Activated T-helper 9 cell treated with anti-CD3 and anti-CD28 coated beads, Interleukin-2, amount 50 U/mL, for 16 hours (primary cell): ENCODE data around the gene TERB2.
"Not testable (repeated sequence)": the region's sequence is repeated elsewhere in the genome, so short reads cannot be mapped to it uniquely, and the experiment has no call there.

Experiments used
- DNase-seq: peaks from one replicate; pipeline ENCODE4 v3.0.0-alpha.2; 2020; ENCODE audit warnings: low read depth

Gene TERB2, protein sequence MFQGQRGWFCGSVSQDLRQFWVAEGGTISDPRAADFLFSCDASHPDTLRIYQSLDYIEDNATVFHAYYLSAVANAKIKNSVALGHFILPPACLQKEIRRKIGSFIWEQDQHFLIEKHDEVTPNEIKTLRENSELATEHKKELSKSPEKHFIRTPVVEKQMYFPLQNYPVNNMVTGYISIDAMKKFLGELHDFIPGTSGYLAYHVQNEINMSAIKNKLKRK

DNA sequence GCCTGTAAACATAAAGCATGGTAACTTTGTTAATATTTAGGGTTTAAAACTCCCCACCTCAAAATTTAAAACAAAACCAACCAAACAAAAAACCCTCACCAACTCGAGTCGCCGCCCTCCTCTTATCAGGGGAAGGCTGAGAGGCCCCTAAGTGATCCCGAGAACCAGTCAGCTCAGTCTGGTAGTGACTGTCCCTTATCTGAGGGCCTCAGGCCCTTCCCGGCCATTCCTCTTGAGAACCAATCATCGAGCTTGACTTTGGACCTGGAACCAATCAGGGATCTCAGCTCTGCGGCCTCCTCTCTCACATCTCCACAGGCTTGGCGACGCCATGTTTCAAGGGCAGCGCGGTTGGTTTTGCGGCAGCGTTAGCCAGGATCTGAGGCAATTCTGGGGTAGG is at the start of gene TERB2:
Gene TERB2 (plus strand): TSS at position 300 of the 400 bp plus-strand sequence. CDS start 32 bp downstream, at position 332.
- DNase-seq, result no peak

DNA sequence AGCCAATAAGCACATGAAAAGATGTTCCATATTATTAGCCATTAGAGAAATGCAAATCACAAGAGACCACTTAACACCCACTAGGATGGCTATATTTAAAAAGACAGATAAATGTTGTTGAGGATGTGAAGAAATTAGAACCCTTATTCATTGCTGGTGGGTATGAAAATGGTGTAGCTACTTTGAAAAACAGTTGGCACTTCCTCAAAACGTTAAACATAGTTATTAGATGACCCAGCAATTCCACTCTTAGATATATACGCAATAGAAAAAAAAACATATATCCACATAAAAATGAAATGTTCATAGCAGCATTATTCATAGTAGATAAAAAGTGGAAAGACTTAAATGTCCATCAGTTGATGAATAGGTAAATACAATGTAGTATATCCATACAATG is 47.1 kb upstream of the TERB2 start:
- DNase-seq, result no peak

DNA sequence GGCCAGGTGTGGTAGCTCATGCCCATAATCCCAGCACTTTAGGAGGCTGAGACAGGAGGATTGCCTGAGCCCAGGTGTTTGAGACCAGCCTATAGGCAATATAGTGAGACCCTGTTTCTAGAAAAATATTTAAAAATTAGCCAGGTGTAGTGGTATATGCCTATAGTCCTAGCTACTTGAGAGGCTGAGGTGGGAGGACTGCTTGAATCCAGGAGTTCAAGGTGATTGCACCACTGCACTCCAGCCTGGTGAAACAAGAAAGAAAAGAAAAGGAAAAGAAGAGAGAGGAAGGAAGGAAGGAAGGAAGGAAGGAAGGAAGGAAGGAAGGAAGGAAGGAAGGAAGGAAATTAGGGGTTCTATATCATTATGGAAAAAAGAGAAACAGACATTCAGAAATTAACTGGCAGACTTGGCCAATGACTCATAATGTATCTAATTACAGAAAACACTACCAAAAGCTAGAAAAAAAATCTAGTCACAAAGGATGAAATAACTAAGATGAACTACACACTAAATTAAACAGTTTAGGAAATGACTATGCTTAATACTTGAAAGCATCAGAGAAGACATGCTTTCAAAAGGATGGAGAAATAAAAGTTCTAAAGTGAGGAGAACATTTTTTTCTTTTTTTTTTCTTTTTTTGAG is 45.4 kb upstream of the TERB2 start:
- no peak for DNase-seq

DNA sequence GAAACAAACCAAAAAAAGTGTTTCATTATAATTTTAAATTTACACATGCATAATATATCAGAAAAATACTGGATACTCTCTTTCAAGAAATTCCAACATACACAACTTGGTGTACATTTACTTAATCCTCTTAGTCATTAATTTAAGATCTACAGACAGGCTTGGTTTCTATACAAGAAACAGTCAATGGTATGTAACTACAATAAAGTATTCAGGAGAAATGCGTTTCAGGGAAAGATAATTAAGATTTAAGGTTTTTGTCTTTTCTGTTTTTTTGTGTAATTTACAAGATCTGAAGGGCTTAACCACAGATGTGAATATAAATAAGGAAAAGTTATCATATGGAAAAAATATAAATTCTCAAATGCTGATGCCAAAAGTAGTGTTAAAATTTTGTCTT is 44.3 kb upstream of the TERB2 start:
- not testable (repeated sequence) for DNase-seq

DNA sequence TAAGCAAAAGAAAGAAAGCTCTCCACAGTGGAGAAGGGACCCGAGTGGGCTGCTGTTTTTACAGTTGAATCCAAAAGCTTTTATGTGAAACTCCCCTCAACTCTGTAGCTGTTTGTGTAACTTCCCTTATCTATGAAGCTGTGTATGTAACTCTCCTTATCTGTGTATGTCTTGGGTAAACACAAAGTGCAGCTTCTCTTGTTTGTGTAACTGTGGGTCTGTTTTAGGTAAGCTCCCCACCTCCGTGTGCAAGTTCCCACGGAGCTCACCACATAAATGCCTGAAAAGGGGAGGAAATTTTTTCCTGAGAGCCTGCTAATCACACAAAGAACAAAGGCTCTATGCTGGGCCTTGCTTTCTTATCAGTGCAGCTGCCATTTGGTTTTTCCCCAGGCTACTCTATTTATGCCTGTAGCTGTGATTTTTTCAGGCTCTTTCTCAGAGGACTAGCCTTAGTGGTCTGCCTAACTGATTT is 43.5 kb upstream of the TERB2 start:
- DNase-seq, result not testable (repeated sequence)

DNA sequence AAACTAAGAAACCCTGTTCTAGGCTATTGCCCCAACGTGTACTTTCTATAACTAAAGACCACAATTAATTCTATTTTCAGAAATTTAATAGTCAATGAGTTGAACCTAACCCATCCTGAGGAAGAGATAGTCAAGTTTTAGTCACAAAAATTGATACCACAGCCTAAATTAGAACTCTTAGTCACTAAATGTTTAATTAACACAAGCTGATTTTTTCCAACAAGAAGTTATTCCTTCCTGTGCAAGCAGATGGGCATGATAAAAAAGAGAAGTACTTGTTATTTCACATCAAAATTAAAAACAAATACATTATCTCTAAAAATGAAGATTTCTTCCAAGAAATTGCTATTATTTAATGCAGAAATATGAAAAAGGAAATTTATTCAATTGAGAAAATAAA is 38.4 kb upstream of the TERB2 start:
- DNase-seq, result no peak

DNA sequence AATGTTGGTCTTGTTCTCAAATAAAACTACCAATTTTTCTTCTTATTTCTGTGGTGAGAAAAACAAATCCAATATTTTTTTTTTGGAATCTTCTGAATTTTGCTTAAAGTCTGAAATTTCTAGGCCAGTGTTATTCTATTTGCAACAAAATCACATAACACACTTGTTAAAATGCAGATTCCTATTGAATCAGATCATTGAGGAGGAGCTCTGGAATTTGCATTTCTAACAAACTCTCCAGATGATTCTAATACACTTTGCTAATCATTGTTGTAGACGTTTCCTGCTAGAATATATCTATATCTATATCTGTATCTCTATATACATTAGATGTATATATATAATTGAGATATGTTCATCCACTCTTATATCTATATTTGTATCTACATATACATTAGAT is 27.8 kb upstream of the TERB2 start:
- DNase-seq, result not testable (repeated sequence)

DNA sequence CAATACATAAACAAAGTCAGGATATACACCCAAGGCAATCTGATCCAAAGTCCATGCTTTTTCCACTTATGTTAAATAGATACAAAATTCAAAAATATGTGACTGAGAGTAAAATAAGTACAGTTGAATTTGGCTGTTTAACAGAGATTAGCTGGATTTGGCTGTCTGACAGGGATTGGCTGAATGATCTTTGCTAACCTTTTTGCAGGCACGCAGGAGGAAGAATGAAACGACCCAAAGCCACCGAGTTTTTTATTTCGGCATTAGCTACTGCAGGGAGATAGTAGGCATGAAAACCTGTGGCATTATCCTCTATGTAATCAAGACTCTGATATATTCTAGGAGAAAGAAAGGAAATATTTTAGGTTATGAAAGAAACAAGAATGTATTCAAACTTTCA is 26.2 kb upstream of the TERB2 start:
- DNase-seq, result not testable (repeated sequence)

DNA sequence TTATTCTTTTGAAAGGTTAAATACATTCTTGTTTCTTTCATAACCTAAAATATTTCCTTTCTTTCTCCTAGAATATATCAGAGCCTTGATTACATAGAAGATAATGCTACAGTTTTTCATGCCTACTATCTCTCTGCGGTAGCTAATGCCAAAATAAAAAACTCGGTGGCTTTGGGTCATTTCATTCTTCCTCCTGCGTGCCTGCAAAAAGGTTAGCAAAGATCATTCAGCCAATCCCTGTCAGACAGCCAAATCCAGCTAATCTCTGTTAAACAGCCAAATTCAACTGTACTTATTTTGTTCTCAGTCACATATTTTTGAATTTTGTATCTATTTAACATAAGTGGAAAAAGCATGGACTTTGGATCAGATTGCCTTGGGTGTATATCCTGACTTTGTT is 1.8 kb downstream of the TERB2 start:
- DNase-seq, result not testable (repeated sequence)

DNA sequence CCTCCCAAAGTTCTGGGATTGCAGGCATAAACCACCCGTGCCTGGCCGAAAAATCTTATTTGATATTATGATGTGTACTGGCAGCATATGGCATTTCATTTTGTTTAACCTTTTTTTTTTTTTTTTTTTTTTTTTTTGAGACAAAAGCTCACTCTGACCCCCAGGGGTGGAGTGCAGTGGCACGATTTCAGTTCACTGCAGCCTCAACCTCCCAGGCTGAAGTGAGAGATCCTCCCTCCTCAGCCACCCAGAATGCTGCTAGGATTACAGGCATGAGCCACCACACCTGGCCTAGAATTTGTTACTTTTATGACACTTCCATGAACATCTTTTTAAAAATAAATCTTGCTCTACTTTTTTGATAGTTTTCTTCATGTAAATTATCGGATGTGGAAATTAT is 12.0 kb downstream of the TERB2 start:
- no peak for DNase-seq

DNA sequence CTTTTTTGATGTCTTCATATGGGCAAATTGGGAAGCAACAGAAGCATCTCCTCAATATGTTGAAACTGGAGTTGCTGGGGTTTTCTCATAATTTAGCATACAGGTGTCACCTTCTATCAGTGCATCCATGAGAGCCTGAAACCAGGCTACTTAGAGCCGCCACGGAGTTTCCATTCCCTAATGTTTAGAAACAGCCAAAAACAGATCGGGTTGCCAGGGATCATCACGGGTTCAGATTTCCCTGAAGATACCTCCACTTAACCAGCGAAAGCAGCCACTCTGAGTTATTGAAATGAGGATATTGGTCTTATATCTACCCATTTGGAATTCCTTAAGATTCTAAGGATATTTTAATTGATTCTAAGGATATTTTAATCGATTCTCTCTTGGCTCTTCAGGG is 14.5 kb downstream of the TERB2 start:
- no peak for DNase-seq

DNA sequence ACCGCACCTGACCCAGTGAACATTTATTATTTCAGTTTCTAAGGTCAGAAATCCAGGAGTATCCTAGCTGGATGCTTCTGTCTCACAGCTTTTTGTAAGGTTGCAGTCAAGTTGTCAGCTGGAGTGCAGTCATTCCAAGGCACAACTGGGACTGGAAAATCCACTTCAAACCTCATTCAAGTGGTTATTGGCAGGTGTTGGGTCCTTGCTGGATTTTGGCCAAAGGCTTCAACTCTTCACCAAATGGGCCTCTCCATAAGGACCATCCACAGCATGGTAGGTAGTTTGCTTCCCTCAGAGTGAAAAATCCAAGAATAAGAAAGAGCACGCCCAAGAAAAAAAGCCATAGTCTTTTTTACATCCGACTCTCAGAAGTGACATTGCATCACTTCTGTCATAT is 19.7 kb downstream of the TERB2 start:
- not testable (repeated sequence) for DNase-seq

DNA sequence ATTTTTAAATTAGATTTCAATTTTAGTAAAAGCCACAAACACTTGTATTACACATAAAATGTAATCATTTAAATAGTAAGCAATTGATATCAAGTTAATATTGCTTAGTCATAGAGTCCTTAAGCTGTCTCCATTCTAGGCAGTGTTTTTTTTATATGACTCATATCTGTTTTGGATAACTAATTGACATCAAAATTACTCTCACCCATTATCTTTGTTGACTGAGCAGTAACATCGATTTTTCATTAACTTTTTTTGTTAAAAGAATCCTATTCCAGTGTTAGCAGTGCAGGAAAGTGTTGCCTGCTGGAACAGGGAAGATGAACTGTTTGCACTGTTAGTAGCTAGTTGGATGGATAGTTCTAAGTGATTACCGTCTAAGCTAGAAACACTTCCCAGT is 21.3 kb downstream of the TERB2 start:
- not testable (repeated sequence) for DNase-seq

DNA sequence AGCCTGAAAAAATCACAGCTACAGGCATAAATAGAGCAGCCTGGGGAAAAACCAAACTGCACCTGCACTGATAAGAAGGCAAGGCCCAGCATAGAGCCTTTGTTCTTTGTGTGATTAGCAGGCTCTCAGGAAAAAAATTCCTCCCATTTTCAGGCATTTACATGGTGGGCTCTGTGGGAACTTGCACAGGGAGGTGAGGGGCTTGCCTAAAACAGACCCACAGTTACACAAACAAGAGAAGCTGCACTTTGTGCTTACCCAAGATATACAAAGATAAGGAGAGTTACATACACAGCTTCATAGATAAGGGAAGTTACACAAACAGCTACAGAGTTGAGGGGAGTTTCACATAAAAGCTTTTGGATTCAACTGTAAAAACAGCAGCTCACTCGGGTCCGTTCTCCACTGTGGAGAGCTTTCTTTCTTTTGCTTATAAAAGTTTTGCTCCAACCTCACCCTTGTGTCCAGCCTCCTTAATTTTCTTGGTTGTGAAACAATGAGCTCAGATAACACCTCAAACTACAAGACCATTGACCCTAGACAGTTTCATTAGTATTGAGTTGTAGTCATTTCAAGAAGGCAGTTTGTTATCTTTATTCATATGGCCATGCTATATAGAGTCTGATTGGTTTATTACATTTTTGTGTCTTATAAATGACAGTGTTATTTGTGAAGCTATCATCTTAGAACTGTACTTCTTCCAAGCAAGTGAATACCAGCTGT is 23.3 kb downstream of the TERB2 start:
- DNase-seq, result not testable (repeated sequence)

DNA sequence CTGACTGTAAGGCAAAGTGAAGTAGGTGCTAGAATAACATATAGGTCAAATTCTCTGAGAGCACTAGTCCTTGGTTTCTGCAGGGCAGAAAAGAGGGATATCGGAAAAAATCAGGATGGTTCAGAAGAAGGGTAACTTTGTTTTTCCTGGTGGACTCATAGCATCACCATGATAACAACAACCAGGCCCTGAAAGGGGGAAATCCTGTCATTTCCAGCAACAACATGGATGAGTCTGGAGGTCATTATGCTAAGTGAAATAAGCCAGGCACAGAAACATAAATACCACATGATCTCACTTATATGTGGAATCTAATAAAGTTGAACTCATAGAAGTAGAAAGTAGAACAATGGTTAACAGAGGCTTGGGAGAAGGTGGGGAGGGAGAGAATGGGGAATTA is 27.7 kb downstream of the TERB2 start:
- not testable (repeated sequence) for DNase-seq

DNA sequence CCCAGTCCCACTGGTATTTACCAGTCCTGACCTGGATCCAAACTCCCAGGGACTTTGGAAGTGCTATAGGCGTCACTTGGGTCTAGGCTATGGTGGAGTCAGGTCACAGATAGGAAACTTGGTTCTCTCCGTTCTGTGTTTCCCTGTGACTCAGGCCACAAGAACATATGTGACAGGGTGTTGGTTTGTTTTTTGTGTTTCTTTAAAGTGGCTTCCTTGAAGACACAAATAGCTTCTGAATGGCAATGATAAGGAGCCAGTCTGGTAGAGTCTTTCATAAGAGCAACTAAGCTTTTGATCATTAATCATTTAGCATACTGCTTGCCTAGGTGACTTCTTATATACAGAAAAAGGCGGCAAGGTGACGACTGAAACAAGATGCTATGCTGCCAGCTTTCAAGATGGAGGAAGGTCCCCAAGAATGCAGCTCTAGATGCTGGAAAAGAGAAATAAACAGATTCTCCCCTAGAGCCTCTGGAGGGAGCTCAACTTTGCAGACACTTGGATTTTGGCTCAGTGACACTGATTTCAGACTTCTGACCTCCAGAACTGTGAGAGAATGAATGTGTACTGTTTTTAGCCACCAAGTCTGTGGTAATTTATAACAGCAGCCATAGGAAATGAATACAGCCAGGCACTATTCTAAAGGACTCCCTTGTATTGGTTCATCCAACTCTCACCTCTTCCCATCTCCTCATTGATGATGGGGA is 30.0 kb downstream of the TERB2 start:
- not testable (repeated sequence) for DNase-seq

DNA sequence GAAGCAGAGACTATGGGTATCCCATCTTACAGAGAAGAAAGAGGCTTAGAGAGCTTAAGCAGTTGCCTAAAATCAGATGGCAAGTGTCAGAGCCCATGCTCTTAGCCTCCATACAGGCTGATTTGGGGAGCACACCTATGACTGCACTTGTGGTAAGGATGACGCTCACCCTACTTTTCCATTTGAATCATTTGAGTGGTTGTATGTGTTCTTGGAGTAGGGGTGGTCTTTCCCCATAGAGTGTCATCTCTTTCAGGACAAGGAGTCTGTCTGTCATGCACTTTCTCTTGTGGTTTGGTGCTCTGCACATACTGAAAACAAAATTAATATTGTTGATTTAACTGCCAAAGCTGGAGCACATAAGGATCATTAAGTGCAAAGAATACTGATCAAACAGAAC is 31.2 kb downstream of the TERB2 start:
- not testable (repeated sequence) for DNase-seq

DNA sequence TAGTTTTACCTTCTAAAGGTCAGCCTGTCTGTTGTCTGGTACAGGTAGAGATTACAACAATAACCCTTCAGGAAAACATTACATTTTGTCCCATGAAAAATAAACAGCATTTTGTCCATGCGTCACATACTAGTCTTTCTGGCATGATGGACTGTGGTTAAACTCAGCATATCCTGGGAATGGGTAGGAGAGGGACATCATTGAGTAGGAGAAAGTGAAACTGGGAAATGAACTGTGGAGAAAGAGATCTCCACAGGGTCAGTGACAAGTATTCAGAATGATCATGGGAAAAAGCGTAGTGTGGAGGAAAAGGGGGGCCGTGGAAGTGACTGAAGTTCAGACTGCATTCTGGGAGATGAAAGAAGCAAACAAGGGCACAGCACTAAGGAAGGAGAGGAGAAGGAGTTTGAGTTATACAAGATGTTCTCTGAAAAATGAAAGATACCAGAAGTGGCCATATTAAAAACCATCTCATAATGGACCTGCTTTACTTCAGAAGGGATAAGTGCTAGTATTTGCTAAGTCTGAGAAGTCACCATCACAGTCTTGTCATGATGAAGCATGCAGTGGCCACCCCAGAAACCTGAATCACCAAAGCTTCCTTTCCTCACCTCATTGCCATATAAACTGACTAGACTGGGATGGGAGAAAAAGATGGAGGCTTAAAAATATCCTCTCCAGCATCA is 31.8 kb downstream of the TERB2 start:
- DNase-seq, result not testable (repeated sequence)

DNA sequence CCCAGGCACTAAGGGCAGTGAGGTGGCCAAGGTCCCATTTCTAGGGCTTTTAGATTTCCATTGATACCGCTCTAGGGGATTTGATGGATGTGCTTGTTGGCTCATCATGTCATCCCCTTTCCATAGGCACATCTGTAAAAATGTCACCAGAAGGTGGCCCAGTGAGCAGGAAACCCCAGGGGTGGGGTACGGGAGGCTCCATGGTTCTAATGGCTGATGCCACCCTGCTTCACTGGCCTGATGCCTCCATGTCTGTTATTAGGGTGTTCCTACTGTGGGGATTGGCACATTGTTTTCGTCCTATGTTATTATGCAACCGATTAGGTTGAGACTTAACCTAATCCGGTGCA is 32.4 kb downstream of the TERB2 start:
- not testable (repeated sequence) for DNase-seq

DNA sequence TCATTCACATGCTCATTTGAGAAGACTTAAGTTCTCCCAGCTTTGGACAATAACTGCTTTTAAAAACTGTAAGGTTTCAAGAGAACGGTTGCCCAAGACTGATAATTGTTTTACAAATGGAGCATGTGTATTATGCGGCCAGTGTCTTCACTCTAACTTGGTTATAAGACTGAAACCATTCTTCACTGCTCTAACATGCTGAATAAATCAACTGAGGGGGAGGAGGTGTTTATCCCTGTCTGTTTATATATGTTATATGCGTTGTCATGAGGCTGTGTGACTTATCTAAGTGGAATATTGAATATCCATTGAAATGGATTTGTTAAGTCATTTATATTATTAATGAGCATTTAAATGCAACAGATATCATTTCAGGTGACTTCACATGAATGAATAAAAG is 41.1 kb downstream of the TERB2 start:
- DNase-seq, result not testable (repeated sequence)

DNA sequence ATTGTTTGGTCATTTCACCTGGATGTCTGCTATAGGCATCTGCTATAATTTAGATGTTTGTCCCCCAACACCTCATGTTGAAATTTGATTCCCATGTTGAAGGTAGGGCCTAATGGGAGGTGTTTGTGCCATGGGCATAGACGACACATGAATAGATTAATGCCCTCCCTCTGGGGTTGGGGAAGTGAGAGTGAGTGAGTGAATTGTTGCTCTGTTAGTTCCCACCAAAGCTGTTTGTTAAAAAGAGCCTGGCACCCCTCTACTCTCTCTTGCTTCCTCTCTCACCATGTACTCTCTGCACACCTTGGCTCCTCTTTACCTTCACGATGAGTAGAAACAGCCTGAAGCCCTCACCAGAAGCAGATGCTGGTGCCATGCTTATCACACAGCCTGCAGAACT is 42.6 kb downstream of the TERB2 start:
- no peak for DNase-seq

DNA sequence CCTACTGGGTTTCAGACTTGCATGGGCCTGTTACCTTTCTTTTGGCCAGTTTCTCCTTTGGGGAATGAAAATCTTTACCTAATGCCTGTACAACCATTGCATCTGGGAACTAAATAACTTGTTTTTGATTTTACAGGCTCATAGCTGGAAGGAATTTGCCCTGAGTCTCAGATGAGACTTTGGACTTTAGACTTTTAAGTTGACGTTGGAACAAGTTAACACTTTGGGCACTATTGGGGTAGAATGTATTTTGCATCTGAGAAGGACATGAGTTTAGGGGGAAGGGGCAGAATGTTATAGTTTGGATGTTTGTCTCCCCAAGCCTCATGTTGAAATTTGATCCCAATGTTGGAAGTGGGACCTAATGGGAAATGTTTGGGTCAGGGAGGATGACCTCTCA is 44.7 kb downstream of the TERB2 start:
- not testable (repeated sequence) for DNase-seq
